Measurements from ENCODE around the gene RPS10. TPM values are rescaled to one million over a fixed set of nuclear protein-coding genes. Genes with fewer than 3 reads are reported as not detected.

Gene RPS10
- total RNA-seq, 5 donors from 2014 or later (not counting 1 experiment from before 2014, with no cell fraction given): 2,352 to 2,733 (median 2,512) TPM

GRCh38 chr6:34457382-34457741, 31.5 kb upstream of the RPS10 start:
- Histone ChIP-seq H3K4me3 (ENCODE audit: control insufficient read depth in 1 of 2, extremely low read depth in 1 of 2, low read length in 1 of 2) (no peak overlapping the region), H3K4me1 (ENCODE audit: control insufficient read depth in 1 of 2, extremely low read depth in 1 of 2, insufficient read depth in 2 of 2, low read length in 2 of 2) (no peaks in the 10 kb centered on the region), H3K27me3 (replicated peaks in 1 of 2; ENCODE audit: control insufficient read depth in 2 of 2, extremely low read depth in 1 of 2, insufficient read depth in 2 of 2, low read length in 1 of 2) (peaks cover 0 to 7% of the 10 kb centered on the region in 2 experiments), H3K9me3 (no peaks in the 10 kb centered on the region), H3K36me3 (ENCODE audit: control insufficient read depth in 2 of 2, extremely low read depth in 1 of 2, insufficient read depth in 1 of 2, low read length in 1 of 2) (no peaks in the 10 kb centered on the region), H3K27ac (ENCODE audit: low read length) (no peak overlapping the region)
- ChIA-PET CTCF (interaction anchor here (0.5 to 1.1 kb wide), 3 partner anchors 147 to 1701 kb away, joined by 3 to 7 read pairs (median 3); no protein-coding TSS in a partner anchor), POLR2A (no interaction called here)
- DNase-seq: no peak
- Mint-ChIP-seq H3K4me3 (no peak overlapping the region), H3K27ac (no peak overlapping the region), H3K27me3 (no peaks in the 10 kb centered on the region), H3K36me3 (no peaks in the 10 kb centered on the region), H3K9me3 (no peaks in the 10 kb centered on the region), H3K4me1 (no peaks in the 10 kb centered on the region)
- ATAC-seq (replicated peaks in 1 of 4): no peak
- WGBS (ENCODE audit: insufficient coverage): 62% methylated on average over 2 of the region's 2 CpGs

GRCh38 chr6:34455831-34456230, 30.0 kb upstream of the RPS10 start:
- ATAC-seq (replicated peaks in 1 of 4): no peak
- no peak overlapping the region for H3K27ac Mint-ChIP-seq

GRCh38 chr6:34451192-34451591, 25.3 kb upstream of the RPS10 start:
- Histone ChIP-seq H3K4me3 (ENCODE audit: control insufficient read depth in 1 of 2, extremely low read depth in 1 of 2, low read length in 1 of 2) (no peak overlapping the region), H3K4me1 (ENCODE audit: control insufficient read depth in 1 of 2, extremely low read depth in 1 of 2, insufficient read depth in 2 of 2, low read length in 2 of 2) (no peaks in the 10 kb centered on the region), H3K27me3 (replicated peaks in 1 of 2; ENCODE audit: control insufficient read depth in 2 of 2, extremely low read depth in 1 of 2, insufficient read depth in 2 of 2, low read length in 1 of 2) (peaks cover 0 to 13% of the 10 kb centered on the region in 2 experiments), H3K9me3 (no peaks in the 10 kb centered on the region), H3K27ac (ENCODE audit: low read length) (no peak overlapping the region), H3K36me3 (ENCODE audit: control insufficient read depth in 2 of 2, extremely low read depth in 1 of 2, insufficient read depth in 1 of 2, low read length in 1 of 2) (no peaks in the 10 kb centered on the region)
- no peak overlapping the region for H3K27ac Mint-ChIP-seq
- ATAC-seq (replicated peaks in 1 of 4) (no peak), DNase-seq (no peak)
- ChIA-PET CTCF (no interaction called here), POLR2A (no interaction called here)
- no peak overlapping the region for H3K4me3 Mint-ChIP-seq
- no peaks in the 10 kb centered on the region for H3K27me3 Mint-ChIP-seq
- H3K9me3 Mint-ChIP-seq: peaks cover 0 to 6% (median 0%) of the 10 kb centered on the region in 3 donors
- WGBS (ENCODE audit: insufficient coverage): no CpG with 5 or more reads among the region's 1 CpG
- H3K36me3 Mint-ChIP-seq: no peaks in the 10 kb centered on the region
- H3K4me1 Mint-ChIP-seq: no peaks in the 10 kb centered on the region

More at GRCh38 chr6:34455831-34456230, 30.0 kb upstream of the RPS10 start:
- H3K4me3 ChIP-seq (ENCODE audit: control insufficient read depth in 1 of 2, extremely low read depth in 1 of 2, low read length in 1 of 2): no peak overlapping the region
- Mint-ChIP-seq H3K27me3 (no peaks in the 10 kb centered on the region), H3K4me3 (no peak overlapping the region), H3K4me1 (no peaks in the 10 kb centered on the region), H3K36me3 (no peaks in the 10 kb centered on the region), H3K9me3 (peaks cover 0 to 6% (median 0%) of the 10 kb centered on the region in 3 donors)
- no peak overlapping the region for H3K27ac ChIP-seq (ENCODE audit: low read length)
- ChIA-PET POLR2A (interaction anchor here in 1 of 2 donors (0.6 kb wide), 1 partner anchor 30 kb away, joined by 5 read pairs; no protein-coding TSS in a partner anchor), CTCF (no interaction called here)
- H3K36me3 ChIP-seq (ENCODE audit: control insufficient read depth in 2 of 2, extremely low read depth in 1 of 2, insufficient read depth in 1 of 2, low read length in 1 of 2): no peaks in the 10 kb centered on the region
- peaks cover 0 to 7% of the 10 kb centered on the region in 2 experiments for H3K27me3 ChIP-seq (replicated peaks in 1 of 2; ENCODE audit: control insufficient read depth in 2 of 2, extremely low read depth in 1 of 2, insufficient read depth in 2 of 2, low read length in 1 of 2)
- H3K4me1 ChIP-seq (ENCODE audit: control insufficient read depth in 1 of 2, extremely low read depth in 1 of 2, insufficient read depth in 2 of 2, low read length in 2 of 2): no peaks in the 10 kb centered on the region
- WGBS (ENCODE audit: insufficient coverage): no CpG with 5 or more reads among the region's 1 CpG
- no peak for DNase-seq
- H3K9me3 ChIP-seq: no peaks in the 10 kb centered on the region

GRCh38 chr6:34447910-34448309, 22.0 kb upstream of the RPS10 start:
- Mint-ChIP-seq H3K36me3 (no peaks in the 10 kb centered on the region), H3K4me3 (no peak overlapping the region), H3K4me1 (no peaks in the 10 kb centered on the region), H3K27me3 (no peaks in the 10 kb centered on the region), H3K27ac (no peak overlapping the region), H3K9me3 (peaks cover 0 to 6% (median 0%) of the 10 kb centered on the region in 3 donors)
- POLR2A ChIA-PET: no interaction called here
- Histone ChIP-seq H3K27ac (ENCODE audit: low read length) (no peak overlapping the region), H3K36me3 (ENCODE audit: control insufficient read depth in 2 of 2, extremely low read depth in 1 of 2, insufficient read depth in 1 of 2, low read length in 1 of 2) (no peaks in the 10 kb centered on the region), H3K27me3 (replicated peaks in 1 of 2; ENCODE audit: control insufficient read depth in 2 of 2, extremely low read depth in 1 of 2, insufficient read depth in 2 of 2, low read length in 1 of 2) (peaks cover 0 to 9% of the 10 kb centered on the region in 2 experiments), H3K9me3 (no peaks in the 10 kb centered on the region), H3K4me1 (ENCODE audit: control insufficient read depth in 1 of 2, extremely low read depth in 1 of 2, insufficient read depth in 2 of 2, low read length in 2 of 2) (no peaks in the 10 kb centered on the region), H3K4me3 (ENCODE audit: control insufficient read depth in 1 of 2, extremely low read depth in 1 of 2, low read length in 1 of 2) (no peak overlapping the region)
- CTCF ChIA-PET: interaction anchor here (0.6 kb wide), 2 partner anchors 8 to 56 kb away, joined by 3 read pairs; no protein-coding TSS in a partner anchor
- 74% methylated on average over 4 of the region's 5 CpGs for WGBS (ENCODE audit: insufficient coverage)
- no peak for ATAC-seq (replicated peaks in 1 of 4)
- DNase-seq: no peak

GRCh38 chr6:34447386-34447785, 21.5 kb upstream of the RPS10 start:
- 93% methylated on average over 3 of the region's 7 CpGs for WGBS (ENCODE audit: insufficient coverage)
- ChIA-PET POLR2A (no interaction called here), CTCF (interaction anchor here (0.6 to 1.0 kb wide), 3 partner anchors 8 to 56 kb away, joined by 3 read pairs; no protein-coding TSS in a partner anchor)
- ATAC-seq (replicated peaks in 1 of 4): no peak
- H3K4me3 ChIP-seq (ENCODE audit: control insufficient read depth in 1 of 2, extremely low read depth in 1 of 2, low read length in 1 of 2): no peak overlapping the region
- no peak overlapping the region for H3K4me3 Mint-ChIP-seq
- H3K36me3 ChIP-seq (ENCODE audit: control insufficient read depth in 2 of 2, extremely low read depth in 1 of 2, insufficient read depth in 1 of 2, low read length in 1 of 2): no peaks in the 10 kb centered on the region
- peaks cover 0 to 9% of the 10 kb centered on the region in 2 experiments for H3K27me3 ChIP-seq (replicated peaks in 1 of 2; ENCODE audit: control insufficient read depth in 2 of 2, extremely low read depth in 1 of 2, insufficient read depth in 2 of 2, low read length in 1 of 2)
- H3K9me3 Mint-ChIP-seq: peaks cover 0 to 6% (median 0%) of the 10 kb centered on the region in 3 donors
- H3K27me3 Mint-ChIP-seq: no peaks in the 10 kb centered on the region
- no peak for DNase-seq
- H3K27ac ChIP-seq (ENCODE audit: low read length): no peak overlapping the region
- H3K9me3 ChIP-seq: no peaks in the 10 kb centered on the region
- no peak overlapping the region for H3K27ac Mint-ChIP-seq
- no peaks in the 10 kb centered on the region for H3K36me3 Mint-ChIP-seq
- no peaks in the 10 kb centered on the region for H3K4me1 Mint-ChIP-seq
- no peaks in the 10 kb centered on the region for H3K4me1 ChIP-seq (ENCODE audit: control insufficient read depth in 1 of 2, extremely low read depth in 1 of 2, insufficient read depth in 2 of 2, low read length in 2 of 2)

- Mint-ChIP-seq H3K4me1 (no peaks in the 10 kb centered on the region), H3K27me3 (no peaks in the 10 kb centered on the region), H3K36me3 (no peaks in the 10 kb centered on the region), H3K27ac (no peak overlapping the region), H3K9me3 (no peaks in the 10 kb centered on the region), H3K4me3 (no peak overlapping the region)
- ATAC-seq (replicated peaks in 1 of 4) (no peak), DNase-seq (no peak)
- Histone ChIP-seq H3K27ac (ENCODE audit: low read length) (no peak overlapping the region), H3K4me1 (ENCODE audit: control insufficient read depth in 1 of 2, extremely low read depth in 1 of 2, insufficient read depth in 2 of 2, low read length in 2 of 2) (no peaks in the 10 kb centered on the region), H3K4me3 (ENCODE audit: control insufficient read depth in 1 of 2, extremely low read depth in 1 of 2, low read length in 1 of 2) (no peak overlapping the region), H3K9me3 (no peaks in the 10 kb centered on the region), H3K36me3 (ENCODE audit: control insufficient read depth in 2 of 2, extremely low read depth in 1 of 2, insufficient read depth in 1 of 2, low read length in 1 of 2) (no peaks in the 10 kb centered on the region), H3K27me3 (replicated peaks in 1 of 2; ENCODE audit: control insufficient read depth in 2 of 2, extremely low read depth in 1 of 2, insufficient read depth in 2 of 2, low read length in 1 of 2) (peaks cover 0 to 13% of the 10 kb centered on the region in 2 experiments)
- WGBS (ENCODE audit: insufficient coverage): no CpG with 5 or more reads among the region's 4 CpGs
- ChIA-PET POLR2A (no interaction called here), CTCF (no interaction called here)
These were observed 19.5 kb upstream of the RPS10 start for GRCh38 chr6:34445313-34445860.

Measured in T-cell (primary cell).